CD4-positive, alpha-beta T cell treated with Interleukin-6 for 4 hours (primary cell): Measurements from ENCODE around the gene PRSS27.
"Not testable (repeated sequence)": the region's sequence is repeated elsewhere in the genome, so short reads cannot be mapped to it uniquely, and the experiment has no call there.

Source experiments
- DNase-seq: peaks from one replicate; pipeline ENCODE4 v3.0.0-alpha.2; 2020; ENCODE audit warnings: mixed read lengths

PRSS27 gene

GRCh38 chr16:2692251-2692947 lies 27.6 kb downstream of the PRSS27 start:
- DNase-seq: no peak

- no peak for DNase-seq
These were observed 28.4 kb downstream of the PRSS27 start for GRCh38 chr16:2691491-2692248.

GRCh38 chr16:2690852-2691251 lies 29.2 kb downstream of the PRSS27 start:
- DNase-seq: no peak

GRCh38 chr16:2689968-2690801 lies 29.8 kb downstream of the PRSS27 start:
- DNase-seq: no peak

GRCh38 chr16:2689422-2689821 lies 30.6 kb downstream of the PRSS27 start:
- not testable (repeated sequence) for DNase-seq

- DNase-seq: no peak
These were observed 32.3 kb downstream of the PRSS27 start for GRCh38 chr16:2687531-2688308.

GRCh38 chr16:2686912-2687507 lies 33.0 kb downstream of the PRSS27 start:
- DNase-seq: no peak

- DNase-seq: not testable (repeated sequence)
These were observed 33.9 kb downstream of the PRSS27 start for GRCh38 chr16:2686075-2686474.

GRCh38 chr16:2683041-2683440 lies 37.0 kb downstream of the PRSS27 start:
- DNase-seq: not testable (repeated sequence)

GRCh38 chr16:2682209-2683021 lies 37.6 kb downstream of the PRSS27 start, which contains the start of gene KCTD5:
KCTD5 (plus strand) TSS chr16:2682523; CDS start chr16:2682549, 26 bp downstream.
- DNase-seq: peak; percentile 96

GRCh38 chr16:2680360-2680759 lies 39.7 kb downstream of the PRSS27 start:
- not testable (repeated sequence) for DNase-seq

- DNase-seq: not testable (repeated sequence)
These were observed 40.1 kb downstream of the PRSS27 start for GRCh38 chr16:2679902-2680301.

- not testable (repeated sequence) for DNase-seq
These were observed 41.6 kb downstream of the PRSS27 start for GRCh38 chr16:2678206-2678965.

- not testable (repeated sequence) for DNase-seq
These were observed 43.1 kb downstream of the PRSS27 start for GRCh38 chr16:2676937-2677336.

- DNase-seq: no peak
These were observed 44.3 kb downstream of the PRSS27 start for GRCh38 chr16:2675714-2676113.

GRCh38 chr16:2675021-2675420 lies 45.0 kb downstream of the PRSS27 start:
- DNase-seq: no peak

GRCh38 chr16:2673066-2673999 lies 46.7 kb downstream of the PRSS27 start:
- peak; percentile 97 for DNase-seq

- no peak for DNase-seq
These were observed 48.3 kb downstream of the PRSS27 start for GRCh38 chr16:2671741-2672140.

GRCh38 chr16:2671193-2671592 lies 48.8 kb downstream of the PRSS27 start:
- DNase-seq: not testable (repeated sequence)
